22Rv1 (cell line): Measurements from ENCODE around the gene CLEC4D.

Experiments used
- H3K27ac ChIP-seq: fragments of 450-650 bp; 2 replicates; pipeline ENCODE4 v1.5.1; 2017
- ZFX ChIP-seq: fragments of 450-650 bp; IDR thresholded peaks from 2 replicates; pipeline ENCODE4 v1.6.1; 2017; ENCODE audit warnings: antibody characterized with exemption, borderline replicate concordance
- TF ChIP-seq, protein P1 (sequence below): fragments of 450-650 bp; IDR thresholded peaks from 2 replicates; pipeline ENCODE4 v1.5.1; 2017; ENCODE audit warnings: mild to moderate bottlenecking

CLEC4D gene

GRCh38 chr12:8541562-8541961, 28.3 kb downstream of the CLEC4D start:
- H3K27ac ChIP-seq, result no peak overlapping the region
- TF ChIP-seq, protein P1, sequence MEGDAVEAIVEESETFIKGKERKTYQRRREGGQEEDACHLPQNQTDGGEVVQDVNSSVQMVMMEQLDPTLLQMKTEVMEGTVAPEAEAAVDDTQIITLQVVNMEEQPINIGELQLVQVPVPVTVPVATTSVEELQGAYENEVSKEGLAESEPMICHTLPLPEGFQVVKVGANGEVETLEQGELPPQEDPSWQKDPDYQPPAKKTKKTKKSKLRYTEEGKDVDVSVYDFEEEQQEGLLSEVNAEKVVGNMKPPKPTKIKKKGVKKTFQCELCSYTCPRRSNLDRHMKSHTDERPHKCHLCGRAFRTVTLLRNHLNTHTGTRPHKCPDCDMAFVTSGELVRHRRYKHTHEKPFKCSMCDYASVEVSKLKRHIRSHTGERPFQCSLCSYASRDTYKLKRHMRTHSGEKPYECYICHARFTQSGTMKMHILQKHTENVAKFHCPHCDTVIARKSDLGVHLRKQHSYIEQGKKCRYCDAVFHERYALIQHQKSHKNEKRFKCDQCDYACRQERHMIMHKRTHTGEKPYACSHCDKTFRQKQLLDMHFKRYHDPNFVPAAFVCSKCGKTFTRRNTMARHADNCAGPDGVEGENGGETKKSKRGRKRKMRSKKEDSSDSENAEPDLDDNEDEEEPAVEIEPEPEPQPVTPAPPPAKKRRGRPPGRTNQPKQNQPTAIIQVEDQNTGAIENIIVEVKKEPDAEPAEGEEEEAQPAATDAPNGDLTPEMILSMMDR, result no peak
- no peak for TF ChIP-seq ZFX

DNA sequence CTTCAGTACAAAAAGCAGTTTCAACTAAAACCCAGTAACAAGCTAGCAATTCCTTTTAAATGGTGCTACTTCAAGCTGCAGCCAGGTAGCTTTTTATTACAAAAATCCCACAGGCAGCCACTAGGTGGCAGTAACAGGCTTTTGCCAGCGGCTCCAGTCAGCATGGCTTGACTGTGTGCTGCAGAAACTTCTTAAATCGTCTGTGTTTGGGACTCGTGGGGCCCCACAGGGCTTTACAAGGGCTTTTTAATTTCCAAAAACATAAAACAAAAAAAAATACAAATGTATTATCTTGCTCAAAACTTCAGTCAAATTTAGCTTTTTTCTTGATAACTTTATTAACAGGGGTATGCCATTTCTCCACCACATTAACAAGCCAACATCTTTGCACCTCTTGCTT, 31.0 kb downstream of the CLEC4D start:
- H3K27ac ChIP-seq, result no peak overlapping the region
- TF ChIP-seq ZFX, result no peak
- TF ChIP-seq, protein P1, result peak; percentile 100

- H3K27ac ChIP-seq, result no peak overlapping the region
- TF ChIP-seq, protein P1, result no peak
- TF ChIP-seq ZFX, result no peak
These were observed 33.3 kb downstream of the CLEC4D start for GRCh38 chr12:8546591-8546990.

- TF ChIP-seq, protein P1, result no peak
- no peak for TF ChIP-seq ZFX
- no peak overlapping the region for H3K27ac ChIP-seq
These were observed 34.3 kb downstream of the CLEC4D start for GRCh38 chr12:8547645-8548044.

GRCh38 chr12:8548192-8548591, 34.9 kb downstream of the CLEC4D start:
- H3K27ac ChIP-seq, result no peak overlapping the region
- no peak for TF ChIP-seq ZFX
- TF ChIP-seq, protein P1, result no peak

- TF ChIP-seq, protein P1, result no peak
- no peak for TF ChIP-seq ZFX
- no peak overlapping the region for H3K27ac ChIP-seq
These were observed 36.1 kb downstream of the CLEC4D start for GRCh38 chr12:8549381-8549780.

DNA sequence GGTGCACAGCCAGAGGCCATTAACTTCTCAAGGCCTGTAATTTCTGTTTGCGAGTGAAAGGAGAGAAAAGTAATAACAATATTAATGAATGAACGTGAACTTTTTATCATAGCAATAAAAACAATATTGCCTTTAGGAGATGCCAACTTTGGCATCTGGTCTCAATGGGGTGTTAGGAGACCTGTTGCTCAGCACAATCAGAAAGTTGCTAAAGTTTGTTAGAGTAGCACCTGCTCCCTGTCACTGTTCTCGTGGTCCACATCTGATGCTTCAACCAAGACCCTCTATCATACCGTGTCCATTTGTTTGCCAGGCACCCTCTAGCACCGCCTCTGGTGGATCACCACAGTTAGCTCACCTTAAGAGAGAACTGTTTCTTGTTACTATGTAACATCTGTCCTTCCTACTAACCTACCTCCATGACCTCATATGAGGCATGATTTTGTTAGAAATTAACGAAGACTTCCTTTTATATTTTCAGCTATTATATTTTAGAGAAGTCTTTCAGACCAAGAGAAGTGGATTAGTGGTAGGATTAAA, 39.9 kb downstream of the CLEC4D start:
- TF ChIP-seq, protein P1, result peak; percentile 25; the same call in 1 of the 2 replicates
- TF ChIP-seq ZFX, result no peak
- no peak overlapping the region for H3K27ac ChIP-seq
